Retinal pigment epithelial cell (primary cell): ENCODE results near the gene CHD1L.
A peak's percentile ranks its signal among the peaks of the same experiment; 100 is the strongest.
"Not testable (repeated sequence)": the region's sequence is repeated elsewhere in the genome, so short reads cannot be mapped to it uniquely, and the experiment has no call there.

ENCODE experiments used
- DNase-seq: peaks from one replicate; pipeline ENCODE4 v3.0.0-alpha.2; 2010; ENCODE audit warnings: low read depth
- H3K4me3 ChIP-seq: 2 replicates; pipeline ENCODE4 v1.5.1; 2011; ENCODE audit warnings: mild to moderate bottlenecking, low read length, control low read depth, moderate library complexity
- TF ChIP-seq, protein P1 (sequence below): conservative IDR thresholded peaks from 2 replicates; pipeline ENCODE4 v1.5.1; 2011; ENCODE audit warnings: low read depth, low read length, control low read depth, inconsistent platforms

Gene CHD1L

DNA sequence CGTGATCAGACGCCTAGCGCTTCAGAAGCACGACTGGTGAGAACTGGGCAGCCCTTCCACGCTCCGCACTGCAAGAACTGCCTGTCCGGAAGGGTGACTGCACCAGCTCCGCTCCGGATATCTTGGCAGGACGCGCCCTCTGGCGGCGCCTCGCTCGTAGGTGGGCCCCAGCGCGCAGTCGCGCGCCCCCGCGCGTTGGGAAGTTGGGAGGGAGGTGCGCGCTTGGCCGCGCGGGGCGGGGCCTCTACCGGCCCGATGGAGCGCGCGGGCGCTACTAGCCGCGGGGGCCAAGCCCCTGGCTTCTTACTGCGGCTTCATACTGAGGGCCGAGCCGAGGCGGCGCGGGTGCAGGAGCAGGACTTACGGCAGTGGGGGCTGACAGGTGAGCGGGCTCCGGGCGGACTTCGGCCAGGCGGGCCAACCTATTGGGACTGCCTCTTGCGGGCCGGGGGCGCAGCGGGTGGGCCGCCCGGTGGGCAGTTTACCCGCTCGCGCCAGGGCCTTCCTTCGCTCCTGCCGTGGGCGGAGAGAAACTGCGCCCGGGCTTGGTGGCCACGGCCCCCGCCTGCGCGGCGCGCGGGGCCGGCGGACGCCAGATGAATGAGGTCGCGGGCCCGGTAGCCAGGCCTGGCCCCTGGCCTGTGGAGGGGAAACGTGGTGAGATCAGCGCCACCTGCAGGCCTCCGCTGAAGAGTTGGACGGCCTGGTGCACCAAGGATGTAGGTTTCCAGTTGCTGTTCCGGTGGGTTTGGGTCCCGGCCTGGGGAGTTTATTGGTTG lies at the start of gene CHD1L:
TSS of gene CHD1L (plus strand) at position 236 of the 779 bp plus-strand sequence. CDS start at position 256, 20 bp downstream.
- DNase-seq, result peak; percentile 83
- H3K4me3 ChIP-seq, result peak within 1 kb of the TSS; percentile 89
- TF ChIP-seq, protein P1, sequence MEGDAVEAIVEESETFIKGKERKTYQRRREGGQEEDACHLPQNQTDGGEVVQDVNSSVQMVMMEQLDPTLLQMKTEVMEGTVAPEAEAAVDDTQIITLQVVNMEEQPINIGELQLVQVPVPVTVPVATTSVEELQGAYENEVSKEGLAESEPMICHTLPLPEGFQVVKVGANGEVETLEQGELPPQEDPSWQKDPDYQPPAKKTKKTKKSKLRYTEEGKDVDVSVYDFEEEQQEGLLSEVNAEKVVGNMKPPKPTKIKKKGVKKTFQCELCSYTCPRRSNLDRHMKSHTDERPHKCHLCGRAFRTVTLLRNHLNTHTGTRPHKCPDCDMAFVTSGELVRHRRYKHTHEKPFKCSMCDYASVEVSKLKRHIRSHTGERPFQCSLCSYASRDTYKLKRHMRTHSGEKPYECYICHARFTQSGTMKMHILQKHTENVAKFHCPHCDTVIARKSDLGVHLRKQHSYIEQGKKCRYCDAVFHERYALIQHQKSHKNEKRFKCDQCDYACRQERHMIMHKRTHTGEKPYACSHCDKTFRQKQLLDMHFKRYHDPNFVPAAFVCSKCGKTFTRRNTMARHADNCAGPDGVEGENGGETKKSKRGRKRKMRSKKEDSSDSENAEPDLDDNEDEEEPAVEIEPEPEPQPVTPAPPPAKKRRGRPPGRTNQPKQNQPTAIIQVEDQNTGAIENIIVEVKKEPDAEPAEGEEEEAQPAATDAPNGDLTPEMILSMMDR, result peak; percentile 85

DNA sequence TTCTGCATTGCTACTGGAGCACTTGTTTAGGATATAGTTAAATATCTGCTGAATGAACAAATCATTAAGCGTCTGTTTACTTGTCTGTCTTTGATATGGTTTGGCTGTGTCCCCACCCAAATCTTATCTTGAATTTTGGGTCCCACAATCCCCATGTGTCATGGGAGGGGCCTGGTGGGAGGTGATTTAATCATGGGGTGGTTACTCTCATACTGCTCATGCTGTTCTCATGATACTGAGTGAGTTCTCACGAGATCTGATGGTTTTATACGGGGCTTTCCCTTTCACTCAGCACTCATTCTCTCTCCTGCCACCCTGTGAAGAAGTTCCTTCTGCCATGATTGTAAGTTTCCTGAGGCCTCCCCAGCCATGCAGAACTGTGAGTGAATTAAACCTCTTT lies 45.2 kb upstream of the CHD1L start:
- not testable (repeated sequence) for H3K4me3 ChIP-seq, DNase-seq

DNA sequence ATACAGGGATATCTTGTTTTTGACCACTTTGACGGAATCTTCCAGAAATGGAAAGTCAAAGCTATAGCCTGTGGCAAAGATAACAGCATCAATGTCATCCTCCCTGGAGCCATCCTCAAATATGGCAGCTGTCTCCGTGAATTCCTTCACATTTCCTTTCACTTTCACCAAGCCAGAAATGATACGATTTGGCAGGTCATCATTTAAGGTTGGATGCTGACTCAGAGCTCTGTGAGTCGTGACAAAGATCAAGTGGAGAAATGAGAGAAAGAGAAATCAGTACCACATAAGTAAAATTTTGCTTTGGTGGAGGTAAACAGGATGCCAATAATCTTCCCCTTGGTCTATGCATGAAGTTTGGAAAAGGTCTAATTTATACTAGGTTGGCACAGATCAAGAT lies 41.2 kb upstream of the CHD1L start:
- TF ChIP-seq, protein P1, result no peak
- no peak overlapping the region for H3K4me3 ChIP-seq
- no peak for DNase-seq

DNA sequence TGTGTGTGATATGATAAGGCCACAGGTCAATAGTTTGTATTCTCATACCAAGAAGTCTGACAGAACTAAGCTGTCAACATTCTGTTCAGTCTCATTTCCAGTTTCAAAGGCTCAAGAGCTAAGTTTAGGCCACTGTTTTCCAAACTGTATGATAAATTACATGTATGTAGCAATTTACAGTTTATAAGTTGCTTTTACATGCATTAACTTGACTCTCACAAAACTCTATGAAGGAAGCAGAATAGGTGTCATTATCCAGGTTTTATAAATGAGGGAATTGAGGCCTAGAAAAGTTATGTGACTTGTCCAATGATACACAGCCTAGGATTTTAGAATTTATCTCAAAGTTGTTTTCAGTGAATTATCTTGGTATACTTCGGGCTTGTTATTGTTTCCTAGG lies 40.7 kb upstream of the CHD1L start:
- TF ChIP-seq, protein P1, result no peak
- DNase-seq, result no peak
- no peak overlapping the region for H3K4me3 ChIP-seq

DNA sequence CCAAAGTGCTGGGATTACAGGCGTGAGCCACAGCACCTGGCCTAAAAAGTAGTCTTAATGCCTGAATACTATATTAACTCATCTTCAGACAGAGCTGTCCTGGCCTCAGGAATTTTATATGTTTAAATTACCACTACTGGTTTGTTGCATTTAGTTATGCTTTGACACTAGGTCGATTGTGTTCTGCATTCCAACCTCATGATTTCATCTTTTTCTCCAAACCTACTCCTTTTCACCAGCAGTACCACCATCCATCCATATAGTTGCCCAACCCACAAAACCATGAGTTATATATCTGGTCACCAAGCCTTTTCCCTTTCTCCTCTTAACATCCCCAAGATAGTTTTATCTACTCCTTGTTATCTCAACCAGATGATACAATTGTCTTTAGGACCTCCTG lies 39.9 kb upstream of the CHD1L start:
- TF ChIP-seq, protein P1, result no peak
- no peak overlapping the region for H3K4me3 ChIP-seq
- no peak for DNase-seq

DNA sequence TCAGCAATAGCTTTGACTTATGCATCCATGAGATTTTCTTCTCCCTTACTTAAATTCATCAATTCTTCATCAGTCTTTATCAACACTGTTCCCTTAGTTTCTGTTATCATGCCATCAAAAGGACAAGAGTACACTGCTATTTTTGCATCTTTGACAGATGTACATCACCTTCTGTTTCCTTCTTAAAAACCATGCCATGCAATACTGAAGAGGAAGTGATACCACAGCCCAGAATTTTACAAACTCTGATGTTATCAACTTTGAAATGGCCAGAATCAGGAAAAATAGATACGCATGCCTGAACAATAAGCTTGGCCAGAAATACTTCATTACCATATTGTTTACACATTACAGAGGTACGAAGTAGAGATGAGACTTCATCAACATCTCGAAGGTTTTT lies 38.4 kb upstream of the CHD1L start:
- no peak for DNase-seq
- H3K4me3 ChIP-seq, result no peak overlapping the region
- TF ChIP-seq, protein P1, result no peak

DNA sequence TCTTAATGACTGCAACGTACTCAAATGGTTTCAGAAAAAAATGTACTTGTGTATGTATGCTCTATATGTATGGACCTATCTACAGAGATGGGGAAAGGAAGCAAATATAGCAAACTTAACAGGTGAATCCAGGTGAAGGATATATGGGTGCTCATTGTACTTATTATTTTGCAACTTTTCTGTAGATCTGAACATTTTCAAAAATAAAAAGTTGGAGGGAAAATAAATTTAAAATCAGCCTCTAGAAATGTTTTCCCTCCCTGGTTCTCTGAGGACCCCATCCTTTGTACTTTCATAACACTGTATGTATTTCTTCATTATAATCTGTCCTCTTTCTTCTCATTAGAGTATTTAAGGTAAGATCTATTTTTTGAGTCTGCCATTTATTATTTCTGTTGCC lies 35.3 kb upstream of the CHD1L start:
- H3K4me3 ChIP-seq, result no peak overlapping the region
- DNase-seq, result no peak
- TF ChIP-seq, protein P1, result no peak
